GM06990 (cell line): Measurements from ENCODE around the gene CEBPZOS.

ENCODE experiments used
- DNase-seq: peaks from one replicate; pipeline ENCODE4 v3.0.0-alpha.2; 2011; ENCODE audit not compliant: insufficient read length; ENCODE audit errors: extremely low read depth
- H3K27me3 ChIP-seq: replicated peaks from 2 replicates; pipeline ENCODE4 v1.6.0; 2011; ENCODE audit warnings: low read length; ENCODE audit not compliant: control insufficient read depth, insufficient read depth
- H3K36me3 ChIP-seq: 2 replicates; pipeline ENCODE4 v1.5.1; 2011; ENCODE audit warnings: low read length; ENCODE audit not compliant: control insufficient read depth, insufficient read depth
- H3K4me3 ChIP-seq: replicated peaks from 2 replicates; pipeline ENCODE4 v1.5.1; 2011; ENCODE audit warnings: low read depth, mild to moderate bottlenecking, control low read depth, low read length
- CTCF ChIP-seq: IDR thresholded peaks from 2 replicates; pipeline ENCODE4 v1.5.1; 2011; ENCODE audit warnings: low read length, control low read depth, mild to moderate bottlenecking, inconsistent platforms; ENCODE audit not compliant: insufficient read depth, poor library complexity, severe bottlenecking

CEBPZOS gene

GRCh38 chr2:37226863-37227262, 30.6 kb downstream of the CEBPZOS start:
- peaks cover 2% of the 10 kb centered on the region; the same call in 1 of the 2 replicates for H3K36me3 ChIP-seq
- TF ChIP-seq CTCF = no peak
- H3K4me3 ChIP-seq = no peak overlapping the region
- no peak for DNase-seq
- no peaks in the 10 kb centered on the region for H3K27me3 ChIP-seq

- H3K27me3 ChIP-seq = no peaks in the 10 kb centered on the region
- TF ChIP-seq CTCF = no peak
- DNase-seq = no peak
- H3K36me3 ChIP-seq = peaks cover 2% of the 10 kb centered on the region; the same call in 1 of the 2 replicates
- no peak overlapping the region for H3K4me3 ChIP-seq
Observed at GRCh38 chr2:37228788-37229187, 32.5 kb downstream of the CEBPZOS start.

- Histone ChIP-seq H3K36me3 (peaks cover 2% of the 10 kb centered on the region; the same call in 1 of the 2 replicates), H3K27me3 (no peaks in the 10 kb centered on the region), H3K4me3 (peak overlapping the region; percentile 90)
- no peak for DNase-seq
- no peak for TF ChIP-seq CTCF
Observed at GRCh38 chr2:37230581-37230980, 34.3 kb downstream of the CEBPZOS start.

GRCh38 chr2:37231241-37232130, 35.2 kb downstream of the CEBPZOS start, which contains the start of the genes CEBPZ and NDUFAF7:
Gene CEBPZ, minus strand, starts transcription at chr2:37231596. Its CDS starts 29 bp downstream, at chr2:37231567.
Gene NDUFAF7, plus strand, starts transcription at chr2:37231658. Its CDS starts 48 bp downstream, at chr2:37231706.
- no peaks in the 10 kb centered on the region for H3K27me3 ChIP-seq
- peak within 1 kb of the TSS; percentile 90 for H3K4me3 ChIP-seq
- TF ChIP-seq CTCF = no peak
- peaks cover 2% of the 10 kb centered on the region; the same call in 1 of the 2 replicates for H3K36me3 ChIP-seq
- DNase-seq = peak; percentile 86

GRCh38 chr2:37232131-37232933, 36.0 kb downstream of the CEBPZOS start:
- no peak for TF ChIP-seq CTCF
- H3K27me3 ChIP-seq = no peaks in the 10 kb centered on the region
- DNase-seq = no peak
- H3K4me3 ChIP-seq = peak overlapping the region; percentile 90
- 0 out of 2 replicates have a peak, but pooled peaks cover 2% of the 10 kb centered on the region for H3K36me3 ChIP-seq
